Left ventricle myocardium inferior (tissue), 1 donor: ENCODE results near the gene EFHC1. TPM values are rescaled to one million over a fixed set of nuclear protein-coding genes. Genes with fewer than 3 reads are reported as not detected.

Source experiments
- DNase-seq: peaks from one replicate; pipeline ENCODE4 v3.0.0-alpha.2; 2020
- H3K27ac ChIP-seq: fragments of 200-600 bp; replicated peaks from 2 replicates; pipeline ENCODE4 v1.8.0; 2021
- H3K27me3 ChIP-seq: fragments of 200-600 bp; 2 replicates; pipeline ENCODE4 v1.8.0; 2021; ENCODE audit warnings: low read depth
- H3K36me3 ChIP-seq: fragments of 200-600 bp; 2 replicates; pipeline ENCODE4 v1.8.0; 2021
- H3K4me1 ChIP-seq: fragments of 200-600 bp; 2 replicates; pipeline ENCODE4 v1.8.0; 2021
- H3K4me3 ChIP-seq: fragments of 200-600 bp; 2 replicates; pipeline ENCODE4 v1.8.0; 2021; ENCODE audit warnings: mild to moderate bottlenecking, moderate library complexity
- H3K9me3 ChIP-seq: fragments of 200-600 bp; replicated peaks from 2 replicates; pipeline ENCODE4 v1.8.0; 2021
- intact Hi-C: fragments of 100-400 bp; cut with micrococcal nuclease; formaldehyde crosslinking; loops from one replicate; pipeline ENCODE4 v1.11.0; 2022
- total RNA-seq: library from RNA; stranded (reverse); fragmentation: NEBNext Ultra II Directional; extraction: Animal tissue kit (Norgen Biotek cat#: 25700); gene quantifications from one replicate; pipeline ENCODE4 v1.2.1, GENCODE V29; 2021
- TF ChIP-seq, protein P1 (sequence below): fragments of 200-600 bp; IDR thresholded peaks from 2 replicates; pipeline ENCODE4 v1.8.0; 2021; ENCODE audit warnings: antibody characterized with exemption, mild to moderate bottlenecking, borderline replicate concordance
- donor health status: DM: no; HTN: yes; CAD: no; lungs with severe emphysema.

The EFHC1 gene
- total RNA-seq, 1 donor from 2014 or later: 5.7 TPM

- intact Hi-C loops: no loop called here
- TF ChIP-seq, protein P1, sequence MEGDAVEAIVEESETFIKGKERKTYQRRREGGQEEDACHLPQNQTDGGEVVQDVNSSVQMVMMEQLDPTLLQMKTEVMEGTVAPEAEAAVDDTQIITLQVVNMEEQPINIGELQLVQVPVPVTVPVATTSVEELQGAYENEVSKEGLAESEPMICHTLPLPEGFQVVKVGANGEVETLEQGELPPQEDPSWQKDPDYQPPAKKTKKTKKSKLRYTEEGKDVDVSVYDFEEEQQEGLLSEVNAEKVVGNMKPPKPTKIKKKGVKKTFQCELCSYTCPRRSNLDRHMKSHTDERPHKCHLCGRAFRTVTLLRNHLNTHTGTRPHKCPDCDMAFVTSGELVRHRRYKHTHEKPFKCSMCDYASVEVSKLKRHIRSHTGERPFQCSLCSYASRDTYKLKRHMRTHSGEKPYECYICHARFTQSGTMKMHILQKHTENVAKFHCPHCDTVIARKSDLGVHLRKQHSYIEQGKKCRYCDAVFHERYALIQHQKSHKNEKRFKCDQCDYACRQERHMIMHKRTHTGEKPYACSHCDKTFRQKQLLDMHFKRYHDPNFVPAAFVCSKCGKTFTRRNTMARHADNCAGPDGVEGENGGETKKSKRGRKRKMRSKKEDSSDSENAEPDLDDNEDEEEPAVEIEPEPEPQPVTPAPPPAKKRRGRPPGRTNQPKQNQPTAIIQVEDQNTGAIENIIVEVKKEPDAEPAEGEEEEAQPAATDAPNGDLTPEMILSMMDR: no peak
- DNase-seq: no peak
- no peaks in the 10 kb centered on the region for H3K9me3 ChIP-seq
- peaks cover 3% of the 10 kb centered on the region for H3K36me3 ChIP-seq
- H3K4me1 ChIP-seq: peaks cover 87% of the 10 kb centered on the region
- no peak overlapping the region for H3K4me3 ChIP-seq
- no peaks in the 10 kb centered on the region for H3K27me3 ChIP-seq
- no peak overlapping the region for H3K27ac ChIP-seq
Observed at GRCh38 chr6:52540286-52540902, 120.3 kb downstream of the EFHC1 start.

GRCh38 chr6:52541135-52541534, 121.0 kb downstream of the EFHC1 start:
- Histone ChIP-seq H3K27ac (no peak overlapping the region), H3K36me3 (no peaks in the 10 kb centered on the region), H3K4me3 (no peak overlapping the region), H3K27me3 (no peaks in the 10 kb centered on the region), H3K4me1 (peaks cover 87% of the 10 kb centered on the region), H3K9me3 (no peaks in the 10 kb centered on the region)
- no peak for DNase-seq
- TF ChIP-seq, protein P1: no peak
- intact Hi-C loops: no loop called here

DNA sequence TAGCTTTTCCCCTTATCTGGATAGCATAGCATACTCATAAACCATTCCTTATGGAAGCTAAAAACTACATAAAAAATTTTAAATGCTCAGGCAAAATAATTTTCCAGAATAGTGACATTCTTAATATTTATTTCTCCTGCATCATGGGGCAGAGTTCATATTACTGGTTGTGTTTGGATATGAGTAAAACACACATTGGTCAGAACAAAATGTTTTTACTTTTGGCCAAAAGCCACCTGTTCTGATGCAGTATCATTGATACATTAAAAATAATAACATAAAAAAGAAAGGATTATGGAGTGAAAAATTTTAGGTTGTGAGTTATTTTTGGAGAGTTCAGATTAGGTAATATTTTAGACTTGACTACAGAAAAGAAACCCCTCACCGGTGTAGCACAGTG, 123.1 kb downstream of the EFHC1 start:
- Histone ChIP-seq H3K4me1 (peaks cover 87% of the 10 kb centered on the region), H3K9me3 (no peaks in the 10 kb centered on the region)
- intact Hi-C loops: no loop called here

DNA sequence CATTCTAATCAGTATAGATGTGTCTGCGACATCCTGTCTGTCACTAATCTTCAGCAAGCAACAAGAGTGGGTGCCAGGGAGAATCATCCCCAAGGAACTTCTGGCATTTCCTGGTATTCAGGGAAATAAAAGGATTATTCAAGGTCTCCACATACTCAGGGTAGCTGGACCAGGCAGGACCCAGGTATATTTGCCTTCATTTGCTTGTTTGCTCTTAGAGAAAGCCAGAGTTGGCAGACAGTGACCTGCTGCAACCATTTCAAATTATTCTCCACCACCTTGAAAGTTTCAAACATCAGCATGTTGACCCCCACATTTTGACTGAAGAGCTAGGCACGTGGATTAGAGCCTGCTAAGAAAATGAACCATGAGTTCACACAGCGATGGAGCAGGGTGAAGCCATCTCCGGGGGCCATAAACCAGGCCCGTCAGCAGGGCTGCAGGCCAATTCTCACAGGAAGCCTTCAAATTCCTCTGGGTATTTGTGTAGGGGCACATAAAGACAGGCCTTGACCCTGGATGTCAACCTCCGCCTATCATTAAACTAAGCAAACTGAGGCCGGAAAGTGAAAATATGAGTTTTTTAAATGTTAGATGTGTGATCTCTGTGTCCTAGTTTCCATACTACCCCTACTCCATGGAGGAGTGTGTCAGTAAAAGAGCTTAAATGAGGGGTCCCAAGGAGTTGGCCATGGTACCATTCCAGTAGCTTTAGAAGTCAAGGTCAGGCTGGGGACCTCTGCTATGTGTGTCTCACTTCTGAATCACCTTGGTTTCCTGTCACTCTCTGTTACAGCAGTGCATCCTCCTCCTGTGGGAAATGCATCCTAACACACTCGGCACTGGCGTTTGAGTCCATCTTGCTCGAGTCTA, 123.8 kb downstream of the EFHC1 start:
- Histone ChIP-seq H3K4me3 (no peak overlapping the region), H3K27me3 (no peaks in the 10 kb centered on the region), H3K9me3 (no peaks in the 10 kb centered on the region), H3K27ac (peak overlapping the region; percentile 51), H3K4me1 (peaks cover 87% of the 10 kb centered on the region), H3K36me3 (no peaks in the 10 kb centered on the region)
- no peak for DNase-seq
- intact Hi-C loops: no loop called here
- TF ChIP-seq, protein P1: no peak

More for the DNA sequence above, 123.1 kb downstream of the EFHC1 start:
- TF ChIP-seq, protein P1: no peak
- Histone ChIP-seq H3K4me3 (no peak overlapping the region), H3K36me3 (no peaks in the 10 kb centered on the region), H3K27me3 (no peaks in the 10 kb centered on the region), H3K27ac (peak overlapping the region; percentile 51)
- DNase-seq: no peak

GRCh38 chr6:52544602-52545405, 124.7 kb downstream of the EFHC1 start:
- Histone ChIP-seq H3K27me3 (no peaks in the 10 kb centered on the region), H3K27ac (peak overlapping the region; percentile 51), H3K36me3 (no peaks in the 10 kb centered on the region), H3K4me1 (peaks cover 87% of the 10 kb centered on the region), H3K9me3 (no peaks in the 10 kb centered on the region), H3K4me3 (no peak overlapping the region)
- DNase-seq: no peak
- TF ChIP-seq, protein P1: no peak
- intact Hi-C loops: no loop called here
